H9 (cell line): Measurements from ENCODE around the gene LTA4H. TPM values are rescaled to one million over a fixed set of nuclear protein-coding genes. Genes with fewer than 3 reads are reported as not detected.

Experiments
- DNase-seq: peaks from one replicate; pipeline ENCODE4 v3.0.0-alpha.2; 2017
- H2AFZ ChIP-seq: one replicate; pipeline ENCODE4 v1.6.1; 2013; ENCODE audit warnings: mild to moderate bottlenecking, low read length, control low read depth, moderate library complexity
- H2AK5ac ChIP-seq: 2 replicates; pipeline ENCODE4 v1.6.1; 2013; ENCODE audit warnings: low read length, control low read depth, mixed read lengths; ENCODE audit not compliant: insufficient read length
- H2BK120ac ChIP-seq: one replicate; pipeline ENCODE4 v1.6.1; 2013; ENCODE audit warnings: low read depth, mild to moderate bottlenecking, low read length, control low read depth, inconsistent platforms; ENCODE audit not compliant: poor library complexity, severe bottlenecking
- H2BK12ac ChIP-seq: 2 replicates; pipeline ENCODE4 v1.6.1; 2013; ENCODE audit warnings: low read length, control low read depth, mixed read lengths, low read depth; ENCODE audit not compliant: insufficient read length
- H2BK15ac ChIP-seq: 2 replicates; pipeline ENCODE4 v1.6.1; 2013; ENCODE audit warnings: low read depth, low read length, control low read depth
- H2BK20ac ChIP-seq: one replicate; pipeline ENCODE4 v1.6.1; 2013; ENCODE audit warnings: low read depth, mild to moderate bottlenecking, low read length, control low read depth, inconsistent platforms; ENCODE audit not compliant: poor library complexity, severe bottlenecking
- H2BK5ac ChIP-seq: 2 replicates; pipeline ENCODE4 v1.6.1; 2013; ENCODE audit warnings: low read length, control low read depth, mixed read lengths; ENCODE audit not compliant: insufficient read length
- H3K14ac ChIP-seq: 2 replicates; pipeline ENCODE4 v1.6.1; 2013; ENCODE audit warnings: low read length, control low read depth; ENCODE audit not compliant: insufficient read depth
- H3K18ac ChIP-seq: 2 replicates; pipeline ENCODE4 v1.6.1; 2013; ENCODE audit warnings: low read depth, mild to moderate bottlenecking, mixed read lengths, low read length, control low read depth; ENCODE audit not compliant: insufficient read length
- H3K23ac ChIP-seq: 2 replicates; pipeline ENCODE4 v1.6.1; 2013; ENCODE audit warnings: low read length, control low read depth, mixed read lengths, low read depth; ENCODE audit not compliant: insufficient read length
- H3K23me2 ChIP-seq: 2 replicates; pipeline ENCODE4 v1.6.1; 2013; ENCODE audit warnings: low read depth, mild to moderate bottlenecking, mixed read lengths, low read length, control low read depth; ENCODE audit not compliant: insufficient read length, poor library complexity, severe bottlenecking
- H3K27ac ChIP-seq: 2 replicates; pipeline ENCODE4 v1.5.1; 2013; ENCODE audit warnings: low read length, control low read depth, mixed read lengths, low read depth; ENCODE audit not compliant: insufficient read length
- H3K27me3 ChIP-seq: 2 replicates; pipeline ENCODE4 v1.6.1; 2013; ENCODE audit warnings: low read length, control low read depth, inconsistent platforms; ENCODE audit not compliant: insufficient read depth
- H3K4ac ChIP-seq: 2 replicates; pipeline ENCODE4 v1.6.1; 2013; ENCODE audit warnings: low read depth, mild to moderate bottlenecking, control low read depth, inconsistent platforms, low read length, moderate library complexity
- H3K4me1 ChIP-seq: 2 replicates; pipeline ENCODE4 v1.6.1; 2013; ENCODE audit warnings: low read length, control low read depth, inconsistent platforms; ENCODE audit not compliant: insufficient read depth
- H3K4me2 ChIP-seq: 2 replicates; pipeline ENCODE4 v1.6.1; 2013; ENCODE audit warnings: low read length, control low read depth, mixed read lengths; ENCODE audit not compliant: insufficient read length, insufficient read depth
- H3K56ac ChIP-seq: 2 replicates; pipeline ENCODE4 v1.6.1; 2013; ENCODE audit warnings: low read depth, mild to moderate bottlenecking, mixed read lengths, low read length, control low read depth; ENCODE audit not compliant: insufficient read length
- H3K79me1 ChIP-seq: 2 replicates; pipeline ENCODE4 v1.6.1; 2013; ENCODE audit warnings: low read depth, mild to moderate bottlenecking, moderate library complexity, low read length, control low read depth, inconsistent platforms; ENCODE audit not compliant: insufficient read depth, poor library complexity, severe bottlenecking
- H3K79me2 ChIP-seq: 2 replicates; pipeline ENCODE4 v1.6.1; 2013; ENCODE audit warnings: low read length, control low read depth, inconsistent platforms; ENCODE audit not compliant: insufficient read depth
- H3K9ac ChIP-seq: 2 replicates; pipeline ENCODE4 v1.6.1; 2013; ENCODE audit warnings: low read length, control low read depth, mixed read lengths; ENCODE audit not compliant: insufficient read length; ENCODE audit errors: extremely low read depth
- H3K9me3 ChIP-seq: one replicate; pipeline ENCODE4 v1.6.1; 2013; ENCODE audit warnings: low read depth, low read length, inconsistent platforms; ENCODE audit not compliant: control insufficient read depth
- H3T11ph ChIP-seq: one replicate; pipeline ENCODE4 v1.6.1; 2013; ENCODE audit warnings: mild to moderate bottlenecking, low read length, control low read depth, inconsistent platforms
- H4K20me1 ChIP-seq: one replicate; pipeline ENCODE4 v1.6.1; 2013; ENCODE audit not compliant: control insufficient read depth, insufficient read length, insufficient read depth
- H4K5ac ChIP-seq: 2 replicates; pipeline ENCODE4 v1.6.1; 2013; ENCODE audit warnings: low read depth, mild to moderate bottlenecking, mixed read lengths, low read length, control low read depth; ENCODE audit not compliant: insufficient read length
- H4K8ac ChIP-seq: replicated peaks from 2 replicates; pipeline ENCODE4 v1.6.1; 2013; ENCODE audit warnings: low read length, control low read depth, mixed read lengths, low read depth; ENCODE audit not compliant: insufficient read length
- H4K91ac ChIP-seq: 2 replicates; pipeline ENCODE4 v1.6.1; 2013; ENCODE audit warnings: low read depth, mild to moderate bottlenecking, moderate library complexity, mixed read lengths, low read length, control low read depth; ENCODE audit not compliant: insufficient read length
- H3K27ac Mint-ChIP-seq, 3 experiments: 2 replicates in 2 of 3; 3 replicates in 1 of 3; pipeline ENCODE4 v1.8.0; 2020 to 2021; ENCODE audit warnings: mixed read lengths in 3 of 3, mild to moderate bottlenecking in 1 of 3, moderate library complexity in 1 of 3
- H3K27me3 Mint-ChIP-seq: 2 replicates; pipeline ENCODE4 v1.8.0; 2021; ENCODE audit warnings: low read depth, mild to moderate bottlenecking, moderate library complexity, mixed read lengths
- H3K36me3 Mint-ChIP-seq, 3 experiments: 2 replicates in 2 of 3; 3 replicates in 1 of 3; pipeline ENCODE4 v1.8.0; 2020 to 2021; ENCODE audit warnings: low read depth in 3 of 3, mixed read lengths in 3 of 3; ENCODE audit not compliant: insufficient read depth in 1 of 3
- H3K4me1 Mint-ChIP-seq, 2 experiments: 2 replicates each; pipeline ENCODE4 v1.8.0; 2020; ENCODE audit warnings: mixed read lengths in 2 of 2
- H3K4me3 Mint-ChIP-seq, 2 experiments: 2 replicates in 1 of 2; 3 replicates in 1 of 2; pipeline ENCODE4 v1.8.0; 2020 to 2021; ENCODE audit warnings: mild to moderate bottlenecking in 2 of 2, mixed read lengths in 2 of 2, moderate library complexity in 1 of 2
- H3K9me3 Mint-ChIP-seq, 2 experiments: 2 replicates in 1 of 2; 3 replicates in 1 of 2; pipeline ENCODE4 v1.8.0; 2020; ENCODE audit warnings: mild to moderate bottlenecking in 2 of 2, mixed read lengths in 2 of 2, moderate library complexity in 1 of 2
- CTCF ChIP-seq: fragments of 200-600 bp; sonication (generic); conservative IDR thresholded peaks from 3 replicates; pipeline ENCODE4 v1.8.0; 2021; ENCODE audit warnings: antibody characterized with exemption, mild to moderate bottlenecking
- total RNA-seq: library from RNA; stranded (reverse); gene quantifications from 2 replicates; pipeline ENCODE4 v1.2.1, GENCODE V29; 2021

LTA4H gene
- total RNA-seq, 1 experiment from 2014 or later = 144 TPM

GRCh38 chr12:95951515-95951914 is 83.9 kb downstream of the LTA4H start:
- H3K4ac ChIP-seq = no peak overlapping the region
- peaks cover 0 to 8% (median 0%) of the 10 kb centered on the region in 3 experiments; a peak in 1 of 7 replicates for H3K36me3 Mint-ChIP-seq
- H3K4me1 Mint-ChIP-seq = peaks cover 25 to 35% of the 10 kb centered on the region in 2 experiments
- H3K4me1 ChIP-seq = no peaks in the 10 kb centered on the region; the same call in 1 of the 2 replicates
- H3K27me3 ChIP-seq = no peaks in the 10 kb centered on the region
- H3K79me2 ChIP-seq = no peaks in the 10 kb centered on the region
- no peak overlapping the region for H3K27ac Mint-ChIP-seq
- H3K56ac ChIP-seq = no peak overlapping the region
- H4K20me1 ChIP-seq = no peaks in the 10 kb centered on the region
- no peaks in the 10 kb centered on the region for H3K9me3 ChIP-seq
- H3K23ac ChIP-seq = no peak overlapping the region
- no peak for DNase-seq
- H3K27me3 Mint-ChIP-seq = no peaks in the 10 kb centered on the region; the same call in 1 of the 2 replicates
- H3K4me2 ChIP-seq = no peak overlapping the region
- peaks cover 0 to 4% of the 10 kb centered on the region in 2 experiments; a peak in 2 of 5 replicates for H3K9me3 Mint-ChIP-seq
- H4K5ac ChIP-seq = no peak overlapping the region
- H3K18ac ChIP-seq = no peak overlapping the region
- H2BK20ac ChIP-seq = no peak overlapping the region
- no peak overlapping the region for H2BK120ac ChIP-seq
- H3K79me1 ChIP-seq = no peaks in the 10 kb centered on the region
- H2AK5ac ChIP-seq = no peak overlapping the region
- H2BK12ac ChIP-seq = no peak overlapping the region
- H4K91ac ChIP-seq = no peak overlapping the region
- no peak overlapping the region for H2BK5ac ChIP-seq
- H2AFZ ChIP-seq = no peak overlapping the region
- H3T11ph ChIP-seq = no peak overlapping the region
- no peak overlapping the region for H4K8ac ChIP-seq
- no peak for TF ChIP-seq CTCF
- no peaks in the 10 kb centered on the region for H3K23me2 ChIP-seq
- no peak overlapping the region for H3K27ac ChIP-seq
- no peak overlapping the region for H3K9ac ChIP-seq
- H3K14ac ChIP-seq = no peak overlapping the region
- no peak overlapping the region for H2BK15ac ChIP-seq
- H3K4me3 Mint-ChIP-seq = no peak overlapping the region

Other genes with a start within 250 kb of the LTA4H start
- 0.13 and 0.17 TPM in 2 replicates for gene NTN4, start 244.8 kb downstream of the LTA4H start, total RNA-seq
- 70.3 and 77.1 TPM in 2 replicates for gene SNRPF, start 176.6 kb downstream of the LTA4H start, total RNA-seq
- gene CCDC38, start 93.0 kb downstream of the LTA4H start, total RNA-seq = not detected in 2 replicates
- 0.29 and 0.42 TPM in 2 replicates for gene AMDHD1, start 92.3 kb downstream of the LTA4H start, total RNA-seq
- 0.11 and 0.35 TPM in 2 replicates for gene HAL, start 39.2 kb downstream of the LTA4H start, total RNA-seq
- gene ELK3, start 158.8 kb upstream of the LTA4H start, total RNA-seq = 9.4 and 10.1 TPM in 2 replicates